Uterus (tissue), 4 donors: ENCODE results near the gene CRYL1. TPM values are rescaled to one million over a fixed set of nuclear protein-coding genes. Genes with fewer than 3 reads are reported as not detected.

Experiments used
- DNase-seq, 2 donors: peaks; one replicate each; pipeline ENCODE4 v3.0.0-alpha.2; 2019 to 2020
- H3K27ac ChIP-seq, 2 donors: fragments of 200-600 bp; sonication (generic); 1 replicate in 1 of 2; 2 replicates in 1 of 2; pipeline ENCODE4 v1.5.1; 2016 to 2018
- H3K27me3 ChIP-seq, 2 donors: fragments of 200-600 bp; sonication (generic); one replicate each; pipeline ENCODE4 v1.5.1; 2018 to 2019; ENCODE audit warnings: control low read depth in 1 of 2
- H3K36me3 ChIP-seq, 2 donors: fragments of 200-600 bp; sonication (generic); one replicate each; pipeline ENCODE4 v1.5.1; 2019; ENCODE audit warnings: control low read depth in 1 of 2
- H3K4me1 ChIP-seq, 2 donors: fragments of 200-600 bp; sonication (generic); one replicate each; pipeline ENCODE4 v1.5.1; 2018 to 2019; ENCODE audit warnings: control low read depth in 1 of 2
- H3K4me3 ChIP-seq, 2 donors: fragments of 200-600 bp; sonication (generic); 1 replicate in 1 of 2; 2 replicates in 1 of 2; pipeline ENCODE4 v1.5.1; 2018 to 2019; ENCODE audit warnings: mild to moderate bottlenecking in 1 of 2
- H3K9me3 ChIP-seq, 2 donors: fragments of 200-600 bp; sonication (generic); one replicate each; pipeline ENCODE4 v1.5.1; 2019; ENCODE audit warnings: control low read depth in 1 of 2
- POLR2A ChIP-seq, 2 donors: fragments of 450-650 bp; IDR thresholded peaks; one replicate each; pipeline ENCODE4 v1.6.1; 2016; ENCODE audit warnings: antibody characterized with exemption in 2 of 2, mild to moderate bottlenecking in 1 of 2, moderate library complexity in 1 of 2
- intact Hi-C: fragments of 100-400 bp; cut with DNase I; formaldehyde crosslinking; loops from one replicate; pipeline ENCODE4 v1.15.1; 2023; ENCODE audit warnings: low total_unique reads
- microRNA-seq: library from miRNA; unstranded; fragments of <30 nt; microRNA quantifications from one replicate; pipeline ENCODE4, GENCODE V29; 2016; ENCODE audit warnings: borderline microRNAs expressed, borderline replicate concordance
- small RNA-seq: library from RNA; depleted of rRNA; stranded (forward); fragments of <200 nt; gene quantifications from one replicate; pipeline ENCODE3, GENCODE V24; 2016
- total RNA-seq, 4 donors: library from RNA; depleted of rRNA in 3 of 4; stranded (reverse); fragments of >200 nt in 3 of 4; gene quantifications; one replicate each; pipeline versions ENCODE4 v1.1.0 to v1.2.4, GENCODE V29; 2014 to 2023
- TF ChIP-seq, protein P1 (sequence below), 4 experiments: fragments of 200-600 bp in 2 of 4; fragments of 450-650 bp in 2 of 4; sonication (generic) in 2 of 4; IDR thresholded peaks; one replicate each; pipeline ENCODE4 v1.5.1; 2016 to 2019; ENCODE audit warnings: antibody characterized with exemption in 4 of 4, mild to moderate bottlenecking in 2 of 4, moderate library complexity in 1 of 4
- donor health status: DM: yes; HTN: yes; CAD: no.

Gene CRYL1
- total RNA-seq, 4 donors from 2014 or later, result 35.6 to 90.4 (median 50.7) TPM

DNA sequence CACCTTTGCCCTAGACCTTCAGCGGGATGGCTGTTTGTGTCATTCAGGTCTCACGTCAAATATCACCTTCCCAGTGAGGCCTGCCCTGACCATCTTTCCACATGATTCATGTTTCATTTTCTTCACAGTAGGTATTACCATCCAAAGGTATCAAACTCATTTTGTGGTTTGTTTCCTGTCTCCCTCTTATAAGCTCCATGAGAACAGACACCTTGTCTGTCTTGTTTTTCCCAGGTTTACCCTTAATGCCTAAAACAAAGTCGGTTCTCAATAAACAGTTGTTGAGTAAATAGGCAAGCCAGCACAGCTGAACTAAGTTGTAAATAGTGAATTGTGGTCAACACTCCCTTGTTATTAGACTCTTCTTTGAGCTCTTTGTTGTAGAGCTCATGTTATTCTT is 170.9 kb downstream of the CRYL1 start:
- no peaks in the 10 kb centered on the region for H3K4me1 ChIP-seq
- no peaks in the 10 kb centered on the region for H3K27me3 ChIP-seq
- no peak for DNase-seq
- TF ChIP-seq, protein P1, sequence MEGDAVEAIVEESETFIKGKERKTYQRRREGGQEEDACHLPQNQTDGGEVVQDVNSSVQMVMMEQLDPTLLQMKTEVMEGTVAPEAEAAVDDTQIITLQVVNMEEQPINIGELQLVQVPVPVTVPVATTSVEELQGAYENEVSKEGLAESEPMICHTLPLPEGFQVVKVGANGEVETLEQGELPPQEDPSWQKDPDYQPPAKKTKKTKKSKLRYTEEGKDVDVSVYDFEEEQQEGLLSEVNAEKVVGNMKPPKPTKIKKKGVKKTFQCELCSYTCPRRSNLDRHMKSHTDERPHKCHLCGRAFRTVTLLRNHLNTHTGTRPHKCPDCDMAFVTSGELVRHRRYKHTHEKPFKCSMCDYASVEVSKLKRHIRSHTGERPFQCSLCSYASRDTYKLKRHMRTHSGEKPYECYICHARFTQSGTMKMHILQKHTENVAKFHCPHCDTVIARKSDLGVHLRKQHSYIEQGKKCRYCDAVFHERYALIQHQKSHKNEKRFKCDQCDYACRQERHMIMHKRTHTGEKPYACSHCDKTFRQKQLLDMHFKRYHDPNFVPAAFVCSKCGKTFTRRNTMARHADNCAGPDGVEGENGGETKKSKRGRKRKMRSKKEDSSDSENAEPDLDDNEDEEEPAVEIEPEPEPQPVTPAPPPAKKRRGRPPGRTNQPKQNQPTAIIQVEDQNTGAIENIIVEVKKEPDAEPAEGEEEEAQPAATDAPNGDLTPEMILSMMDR (IDR thresholded peaks at IDR 0.05), result no peak
- no peak for TF ChIP-seq POLR2A (IDR thresholded peaks at IDR 0.05)
- intact Hi-C loops, result no loop called here
- H3K36me3 ChIP-seq, result no peaks in the 10 kb centered on the region
- H3K27ac ChIP-seq, result no peak overlapping the region
- H3K9me3 ChIP-seq, result no peaks in the 10 kb centered on the region
- H3K4me3 ChIP-seq, result no peak overlapping the region

DNA sequence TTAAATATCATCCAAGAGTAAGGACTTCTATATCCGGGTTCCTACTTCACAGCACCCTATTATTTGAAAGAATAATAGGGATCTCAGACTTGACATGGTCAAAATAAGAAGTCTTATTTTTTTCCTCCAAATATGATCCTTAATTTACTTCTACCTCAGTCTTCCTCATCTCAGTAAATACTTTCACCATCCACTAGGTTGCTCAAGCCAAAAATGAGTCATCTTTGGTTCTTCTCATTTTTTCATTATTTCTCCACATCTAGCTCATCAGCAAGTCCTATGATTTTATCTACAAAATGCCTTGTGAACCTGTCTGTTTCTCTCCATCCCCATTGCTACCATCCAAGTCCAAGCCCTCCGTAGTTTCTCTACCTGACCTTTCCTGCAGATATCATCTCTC is 171.7 kb downstream of the CRYL1 start:
- no peaks in the 10 kb centered on the region for H3K27me3 ChIP-seq
- intact Hi-C loops, result no loop called here
- no peak for DNase-seq
- no peaks in the 10 kb centered on the region for H3K36me3 ChIP-seq
- no peak overlapping the region for H3K27ac ChIP-seq
- H3K9me3 ChIP-seq, result no peaks in the 10 kb centered on the region
- TF ChIP-seq, protein P1 (IDR thresholded peaks at IDR 0.05), result no peak
- no peak for TF ChIP-seq POLR2A (IDR thresholded peaks at IDR 0.05)
- H3K4me3 ChIP-seq, result no peak overlapping the region
- no peaks in the 10 kb centered on the region for H3K4me1 ChIP-seq

Small RNA genes within 50 kb of the gene (microRNA-seq; reads per million reads assigned to microRNA genes)
- gene MIR4499, result not detected

Small RNA genes within 50 kb of the gene (small RNA-seq; reads per million reads assigned to genes)
- gene MIR4499, result not detected

Other genes starting within 250 kb of the CRYL1 start
- gene IFT88, start 41.3 kb upstream of the CRYL1 start, total RNA-seq, result 10 to 100 TPM in 2 of 4 donors, 1 to 10 TPM in 2; 7.9 to 47.5 (median 27.6) TPM
- 1 to 10 TPM in 2 of 4 donors, not detected in 2; 2.7 to 5.6 TPM for gene IL17D, start 177.8 kb upstream of the CRYL1 start, total RNA-seq
- gene EEF1AKMT1, start 248.1 kb upstream of the CRYL1 start, total RNA-seq, result 10 to 100 TPM in 3 of 4 donors, 1 to 10 TPM in 1; 5.0 to 28.5 (median 21.7) TPM